Right hindlimb (tissue), 1 donor: ENCODE measurements around the gene USE1.

Source experiments
- DNase-seq: peaks from one replicate; pipeline ENCODE4 v3.0.0-alpha.2; 2018

USE1 gene

GRCh38 chr19:17206736-17207581 lies 8.2 kb upstream of the USE1 start:
- DNase-seq, result no peak

- DNase-seq, result no peak
These were observed 5.8 kb upstream of the USE1 start for GRCh38 chr19:17209126-17210036.

GRCh38 chr19:17210296-17210695 lies 4.9 kb upstream of the USE1 start:
- DNase-seq, result no peak

- no peak for DNase-seq
These were observed 3.4 kb upstream of the USE1 start for GRCh38 chr19:17211547-17212446.

- DNase-seq, result no peak
These were observed 1.8 kb upstream of the USE1 start for GRCh38 chr19:17213334-17213733.

- no peak for DNase-seq
These were observed 540 bp upstream of the USE1 start for GRCh38 chr19:17214508-17215126.

GRCh38 chr19:17216058-17216670 lies 1.0 kb downstream of the USE1 start:
- no peak for DNase-seq

GRCh38 chr19:17219286-17219685 lies 4.1 kb downstream of the USE1 start:
- DNase-seq, result no peak

GRCh38 chr19:17220207-17220758 lies 5.1 kb downstream of the USE1 start:
- DNase-seq, result no peak

GRCh38 chr19:17225053-17225452 lies 9.9 kb downstream of the USE1 start:
- DNase-seq, result no peak

GRCh38 chr19:17226002-17226933 lies 11.1 kb downstream of the USE1 start, which contains the start of gene OCEL1:
OCEL1 (plus strand) TSS chr19:17226226; CDS start chr19:17226248, 22 bp downstream.
- peak; percentile 99 for DNase-seq

- no peak for DNase-seq
These were observed 12.7 kb downstream of the USE1 start for GRCh38 chr19:17227798-17228367.

- no peak for DNase-seq
These were observed 14.7 kb downstream of the USE1 start for GRCh38 chr19:17229890-17230289.

GRCh38 chr19:17232258-17232657 lies 17.1 kb downstream of the USE1 start:
- no peak for DNase-seq

- peak; percentile 60 for DNase-seq
These were observed 19.7 kb downstream of the USE1 start for GRCh38 chr19:17234911-17235299.

GRCh38 chr19:17235300-17235970 lies 20.3 kb downstream of the USE1 start:
- peak; percentile 82 for DNase-seq

- DNase-seq, result no peak
These were observed 21.0 kb downstream of the USE1 start for GRCh38 chr19:17235971-17236777.

- no peak for DNase-seq
These were observed 21.8 kb downstream of the USE1 start for GRCh38 chr19:17236811-17237543.
